Measurements from ENCODE around the gene TAS2R31. TPM values are rescaled to one million over a fixed set of nuclear protein-coding genes. Genes with fewer than 3 reads are reported as not detected.

TAS2R31 gene
- total RNA-seq, 1 experiment from 2014 or later, result 1.7 TPM

DNA sequence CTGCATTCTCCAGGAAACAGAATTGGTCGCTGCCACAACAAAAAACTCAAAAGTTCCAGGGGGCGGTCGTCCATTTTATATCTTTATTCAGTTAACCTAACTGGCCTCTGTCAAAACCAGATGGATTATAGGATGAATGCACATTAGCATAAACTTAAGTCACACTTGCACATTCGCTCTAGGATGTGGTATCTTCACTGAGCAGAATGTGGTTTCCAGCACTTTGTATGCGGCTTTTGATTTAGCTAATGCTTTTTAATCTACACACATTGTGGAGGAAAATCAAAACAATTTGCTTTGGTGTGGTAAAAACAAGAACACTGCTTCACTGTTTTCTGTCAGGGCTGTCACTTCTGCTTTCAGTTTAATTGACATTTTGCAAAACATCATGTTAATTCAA, 49.0 kb downstream of the TAS2R31 start:
- TF ChIP-seq, protein P1, sequence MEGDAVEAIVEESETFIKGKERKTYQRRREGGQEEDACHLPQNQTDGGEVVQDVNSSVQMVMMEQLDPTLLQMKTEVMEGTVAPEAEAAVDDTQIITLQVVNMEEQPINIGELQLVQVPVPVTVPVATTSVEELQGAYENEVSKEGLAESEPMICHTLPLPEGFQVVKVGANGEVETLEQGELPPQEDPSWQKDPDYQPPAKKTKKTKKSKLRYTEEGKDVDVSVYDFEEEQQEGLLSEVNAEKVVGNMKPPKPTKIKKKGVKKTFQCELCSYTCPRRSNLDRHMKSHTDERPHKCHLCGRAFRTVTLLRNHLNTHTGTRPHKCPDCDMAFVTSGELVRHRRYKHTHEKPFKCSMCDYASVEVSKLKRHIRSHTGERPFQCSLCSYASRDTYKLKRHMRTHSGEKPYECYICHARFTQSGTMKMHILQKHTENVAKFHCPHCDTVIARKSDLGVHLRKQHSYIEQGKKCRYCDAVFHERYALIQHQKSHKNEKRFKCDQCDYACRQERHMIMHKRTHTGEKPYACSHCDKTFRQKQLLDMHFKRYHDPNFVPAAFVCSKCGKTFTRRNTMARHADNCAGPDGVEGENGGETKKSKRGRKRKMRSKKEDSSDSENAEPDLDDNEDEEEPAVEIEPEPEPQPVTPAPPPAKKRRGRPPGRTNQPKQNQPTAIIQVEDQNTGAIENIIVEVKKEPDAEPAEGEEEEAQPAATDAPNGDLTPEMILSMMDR (conservative IDR thresholded peaks at IDR 0.05), result no peak
- H3K18ac ChIP-seq (ENCODE audit: insufficient read length, low read depth, low read length), result no peak overlapping the region
- H4K91ac ChIP-seq (ENCODE audit: insufficient read length, low read depth, low read length), result no peak overlapping the region
- no peak overlapping the region for H3K4ac ChIP-seq (ENCODE audit: low read depth, low read length)
- H4K8ac ChIP-seq (replicated peaks; ENCODE audit: insufficient read length, low read depth, low read length), result no peak overlapping the region
- H3K4me1 Mint-ChIP-seq, result peaks cover 23% of the 10 kb centered on the region in 2 experiments
- H2AK5ac ChIP-seq (ENCODE audit: insufficient read length, low read length), result no peak overlapping the region
- no peaks in the 10 kb centered on the region for H3K27me3 ChIP-seq (ENCODE audit: insufficient read depth, low read length)
- no peak overlapping the region for H2BK15ac ChIP-seq (ENCODE audit: low read depth, low read length)
- H3K23me2 ChIP-seq (ENCODE audit: insufficient read length, low read depth, low read length, poor library complexity, severe bottlenecking), result no peaks in the 10 kb centered on the region
- H2BK5ac ChIP-seq (ENCODE audit: insufficient read length, low read length), result no peak overlapping the region
- H3K9ac ChIP-seq (ENCODE audit: extremely low read depth, insufficient read length, low read length), result no peak overlapping the region
- H3K27me3 Mint-ChIP-seq (ENCODE audit: low read depth), result no peaks in the 10 kb centered on the region
- no peak overlapping the region for H3K27ac ChIP-seq (ENCODE audit: insufficient read length, low read depth, low read length)
- H3K4me1 ChIP-seq (ENCODE audit: insufficient read depth, low read length), result no peaks in the 10 kb centered on the region; the same call in 1 of the 2 replicates
- H3K4me3 Mint-ChIP-seq, result no peak overlapping the region
- H3K36me3 Mint-ChIP-seq (ENCODE audit: insufficient read depth in 1 of 3, low read depth in 3 of 3), result 0 out of 7 replicates have a peak, but pooled peaks cover 0 to under 1% (median 0%) of the 10 kb centered on the region in 3 experiments
- no peak overlapping the region for H3K4me2 ChIP-seq (ENCODE audit: insufficient read depth, insufficient read length, low read length)
- no peak overlapping the region for H4K5ac ChIP-seq (ENCODE audit: insufficient read length, low read depth, low read length)
- no peak overlapping the region for H3K23ac ChIP-seq (ENCODE audit: insufficient read length, low read depth, low read length)
- no CpG with 5 or more reads among the region's 5 CpGs for WGBS (ENCODE audit: extremely low coverage, insufficient read length, low lambda C conversion rate)
- no peaks in the 10 kb centered on the region for H3K79me2 ChIP-seq (ENCODE audit: insufficient read depth, low read length)
- DNase-seq, result no peak
- H3K79me1 ChIP-seq (ENCODE audit: insufficient read depth, low read depth, low read length, poor library complexity, severe bottlenecking), result no peaks in the 10 kb centered on the region
- H2BK120ac ChIP-seq (ENCODE audit: low read depth, low read length, poor library complexity, severe bottlenecking), result no peak overlapping the region
- H2BK20ac ChIP-seq (ENCODE audit: low read depth, low read length, poor library complexity, severe bottlenecking), result no peak overlapping the region
- no peaks in the 10 kb centered on the region for H4K20me1 ChIP-seq (ENCODE audit: control insufficient read depth, insufficient read depth, insufficient read length)
- no peak overlapping the region for H3T11ph ChIP-seq (ENCODE audit: low read length)
- H3K56ac ChIP-seq (ENCODE audit: insufficient read length, low read depth, low read length), result no peak overlapping the region
- no peak overlapping the region for H3K14ac ChIP-seq (ENCODE audit: insufficient read depth, low read length)
- no peaks in the 10 kb centered on the region for H3K9me3 Mint-ChIP-seq
- H2AFZ ChIP-seq (ENCODE audit: low read length), result no peak overlapping the region
- H3K9me3 ChIP-seq (ENCODE audit: control insufficient read depth, low read depth, low read length), result no peaks in the 10 kb centered on the region
- H2BK12ac ChIP-seq (ENCODE audit: insufficient read length, low read depth, low read length), result no peak overlapping the region
- H3K27ac Mint-ChIP-seq, result no peak overlapping the region

Other genes with a start within 250 kb of the TAS2R31 start
- not detected in 2 replicates for gene TAS2R7, start 228.8 kb downstream of the TAS2R31 start, total RNA-seq (2021)
- gene TAS2R8, start 224.1 kb downstream of the TAS2R31 start, total RNA-seq (2021), result not detected in 2 replicates
- gene TAS2R9, start 221.2 kb downstream of the TAS2R31 start, total RNA-seq (2021), result not detected in 2 replicates
- 0.22 TPM in 2 replicates for gene TAS2R10, start 205.0 kb downstream of the TAS2R31 start, total RNA-seq (2021)
- gene PRR4, start 181.9 kb downstream of the TAS2R31 start, total RNA-seq (2021), result 1.9 and 4.3 TPM in 2 replicates
- gene PRH1, start 147.2 kb downstream of the TAS2R31 start, total RNA-seq (2021), result 14.9 and 15.8 TPM in 2 replicates
- 0.50 and 0.75 TPM in 2 replicates for gene TAS2R13, start 121.8 kb downstream of the TAS2R31 start, total RNA-seq (2021)
- not detected in 2 replicates for gene PRH2, start 102.2 kb downstream of the TAS2R31 start, total RNA-seq (2021)
- 1.9 and 2.1 TPM in 2 replicates for gene TAS2R14, start 92.1 kb downstream of the TAS2R31 start, total RNA-seq (2021)
- gene TAS2R50, start 44.5 kb downstream of the TAS2R31 start, total RNA-seq (2021), result 0.66 and 0.77 TPM in 2 replicates
- 0.88 and 1.3 TPM in 2 replicates for gene TAS2R20, start 33.1 kb downstream of the TAS2R31 start, total RNA-seq (2021)
- gene TAS2R19, start 8.8 kb downstream of the TAS2R31 start, total RNA-seq (2021), result 1.7 and 2.6 TPM in 2 replicates
- 0.88 and 1.2 TPM in 2 replicates for gene TAS2R46, start 30.9 kb upstream of the TAS2R31 start, total RNA-seq (2021)
- gene TAS2R43, start 60.9 kb upstream of the TAS2R31 start, total RNA-seq (2021), result 0.48 and 0.59 TPM in 2 replicates
- gene TAS2R30, start 103.2 kb upstream of the TAS2R31 start, total RNA-seq (2021), result 1.5 and 2.0 TPM in 2 replicates
- 12.2 and 12.7 TPM in 2 replicates for gene SMIM10L1, start 139.8 kb upstream of the TAS2R31 start, total RNA-seq (2021)
- gene TAS2R42, start 155.5 kb upstream of the TAS2R31 start, total RNA-seq (2021), result not detected in 2 replicates
- 1.5 and 1.6 TPM in 2 replicates for gene PRB3, start 238.3 kb upstream of the TAS2R31 start, total RNA-seq (2021)